ENCODE data around the gene MSL1.

Gene MSL1

DNA sequence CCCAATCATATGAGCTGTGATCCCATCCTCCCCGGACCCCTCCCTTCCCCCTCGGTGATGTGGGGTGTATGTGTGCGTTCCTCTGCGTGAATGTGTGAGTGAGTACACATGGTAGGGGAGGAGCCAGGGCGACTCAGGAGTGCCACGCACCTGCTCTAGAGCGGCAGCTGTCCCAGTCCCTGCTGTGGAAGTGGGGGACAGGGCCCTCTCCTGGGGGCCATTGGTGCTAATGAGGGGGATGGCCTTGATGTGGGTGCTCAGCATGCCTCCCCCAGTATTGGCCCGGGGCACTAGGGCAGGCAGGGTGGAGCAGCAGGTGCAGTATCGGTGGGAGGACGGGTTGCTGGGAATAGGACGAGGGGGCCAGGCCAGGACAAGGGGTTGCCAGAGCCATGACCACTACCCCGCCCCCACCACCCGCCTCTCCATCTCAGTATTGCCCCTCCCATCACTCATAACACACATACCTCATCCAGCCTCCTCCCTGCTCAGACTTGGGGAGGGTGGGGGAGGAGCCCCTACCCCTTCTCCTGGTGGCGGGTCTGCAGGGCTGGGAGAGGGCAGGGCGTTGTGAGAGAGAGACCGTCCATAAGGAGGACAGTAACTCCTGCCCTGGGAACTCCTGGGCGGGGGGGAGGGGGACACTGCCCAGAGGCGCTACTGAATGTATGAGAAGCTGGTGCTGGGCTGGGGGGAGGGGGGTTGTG is 29.9 kb upstream of the MSL1 start:
- TF ChIP-seq, protein P1, sequence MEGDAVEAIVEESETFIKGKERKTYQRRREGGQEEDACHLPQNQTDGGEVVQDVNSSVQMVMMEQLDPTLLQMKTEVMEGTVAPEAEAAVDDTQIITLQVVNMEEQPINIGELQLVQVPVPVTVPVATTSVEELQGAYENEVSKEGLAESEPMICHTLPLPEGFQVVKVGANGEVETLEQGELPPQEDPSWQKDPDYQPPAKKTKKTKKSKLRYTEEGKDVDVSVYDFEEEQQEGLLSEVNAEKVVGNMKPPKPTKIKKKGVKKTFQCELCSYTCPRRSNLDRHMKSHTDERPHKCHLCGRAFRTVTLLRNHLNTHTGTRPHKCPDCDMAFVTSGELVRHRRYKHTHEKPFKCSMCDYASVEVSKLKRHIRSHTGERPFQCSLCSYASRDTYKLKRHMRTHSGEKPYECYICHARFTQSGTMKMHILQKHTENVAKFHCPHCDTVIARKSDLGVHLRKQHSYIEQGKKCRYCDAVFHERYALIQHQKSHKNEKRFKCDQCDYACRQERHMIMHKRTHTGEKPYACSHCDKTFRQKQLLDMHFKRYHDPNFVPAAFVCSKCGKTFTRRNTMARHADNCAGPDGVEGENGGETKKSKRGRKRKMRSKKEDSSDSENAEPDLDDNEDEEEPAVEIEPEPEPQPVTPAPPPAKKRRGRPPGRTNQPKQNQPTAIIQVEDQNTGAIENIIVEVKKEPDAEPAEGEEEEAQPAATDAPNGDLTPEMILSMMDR (IDR thresholded peaks at IDR 0.05; ENCODE audit: extremely low read depth, insufficient read depth, missing control alignments), result no peak
- in situ Hi-C loops (cut with MboI; ENCODE audit: low pct_unique_long_range_greater_than_20kb, low sequenced_read_pairs, unreplicated experiment), result no loop called here
- no peak for DNase-seq (ENCODE audit: low spot score)

DNA sequence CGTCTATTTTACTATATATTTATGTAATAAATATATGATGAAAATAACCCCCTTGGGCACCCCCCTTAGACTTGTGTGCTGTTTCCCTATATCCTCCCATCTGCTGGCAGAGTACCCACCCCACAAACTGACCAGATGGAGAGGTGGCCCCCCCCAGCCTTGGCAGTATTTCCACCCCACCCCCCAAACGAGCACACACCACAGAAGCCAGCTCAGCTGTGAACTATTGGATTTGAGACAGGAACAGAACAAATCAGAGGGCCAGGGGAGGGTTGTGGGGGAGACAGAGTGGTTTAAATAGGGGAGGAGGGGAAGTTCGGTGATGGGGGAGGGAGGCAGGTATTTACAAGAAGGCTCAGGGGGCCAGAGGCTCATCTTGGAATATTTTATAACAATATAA is 29.2 kb upstream of the MSL1 start:
- DNase-seq (ENCODE audit: low spot score), result no peak
- in situ Hi-C loops (cut with MboI; ENCODE audit: low pct_unique_long_range_greater_than_20kb, low sequenced_read_pairs, unreplicated experiment), result no loop called here
- TF ChIP-seq, protein P1 (IDR thresholded peaks at IDR 0.05; ENCODE audit: extremely low read depth, insufficient read depth, missing control alignments), result no peak

DNA sequence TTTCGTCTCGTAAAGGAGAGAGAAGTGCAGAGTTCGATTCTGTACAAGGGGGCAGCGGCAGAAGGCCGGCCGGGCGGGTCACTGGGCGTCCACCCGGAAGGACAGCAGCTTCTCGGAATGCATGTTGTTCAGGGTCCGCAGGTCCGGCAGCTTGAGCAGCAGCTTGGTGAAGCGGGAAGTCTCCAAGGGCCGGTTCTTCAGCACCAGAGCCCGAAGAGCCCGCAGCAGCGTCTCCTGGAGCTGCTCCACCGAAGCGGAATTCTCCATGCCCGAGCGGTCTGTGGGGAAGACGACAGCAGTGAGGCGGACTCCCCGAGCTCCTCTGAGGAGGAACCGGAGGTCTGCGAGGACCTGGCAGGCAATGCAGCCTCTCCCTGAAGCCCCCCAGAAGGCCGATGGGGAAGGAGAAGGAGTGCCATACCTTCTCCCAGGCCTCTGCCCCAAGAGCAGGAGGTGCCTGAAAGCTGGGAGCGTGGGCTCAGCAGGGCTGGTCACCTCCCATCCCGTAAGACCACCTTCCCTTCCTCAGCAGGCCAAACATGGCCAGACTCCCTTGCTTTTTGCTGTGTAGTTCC is 28.7 kb upstream of the MSL1 start:
- in situ Hi-C loops (cut with MboI; ENCODE audit: low pct_unique_long_range_greater_than_20kb, low sequenced_read_pairs, unreplicated experiment), result no loop called here
- TF ChIP-seq, protein P1 (IDR thresholded peaks at IDR 0.05; ENCODE audit: extremely low read depth, insufficient read depth, missing control alignments), result no peak
- DNase-seq (ENCODE audit: low spot score), result no peak

DNA sequence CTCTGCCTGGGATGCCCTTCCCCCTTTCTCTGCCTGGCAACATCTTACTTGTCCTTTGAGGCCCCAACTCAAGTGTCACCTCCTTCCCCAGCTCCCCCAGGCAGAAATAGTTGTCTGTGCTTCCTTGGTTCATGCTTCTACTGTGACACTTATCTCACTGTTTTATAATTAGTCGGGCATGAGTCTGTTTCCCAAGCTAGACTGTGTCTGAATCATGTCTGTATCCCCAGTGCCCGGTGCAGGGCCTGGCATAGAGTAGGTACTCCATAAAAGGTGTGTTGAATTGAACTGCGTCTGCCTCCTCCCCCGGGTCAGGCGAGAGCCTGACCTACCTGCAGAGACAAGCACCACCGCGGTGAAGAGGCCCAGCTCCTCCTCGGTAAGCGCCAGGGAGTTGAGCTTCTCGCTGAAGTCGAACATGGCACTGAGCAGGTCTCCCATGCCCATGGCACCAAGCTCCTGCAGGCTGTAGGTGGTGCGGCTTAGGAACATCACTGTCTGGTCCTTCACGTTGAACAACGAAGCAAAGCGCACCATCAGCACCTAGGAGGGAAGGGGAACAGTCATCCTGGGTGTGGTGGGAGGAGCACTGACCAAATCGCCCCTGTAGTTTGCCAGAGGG is 28.1 kb upstream of the MSL1 start:
- in situ Hi-C loops (cut with MboI; ENCODE audit: low pct_unique_long_range_greater_than_20kb, low sequenced_read_pairs, unreplicated experiment), result no loop called here
- TF ChIP-seq, protein P1 (IDR thresholded peaks at IDR 0.05; ENCODE audit: extremely low read depth, insufficient read depth, missing control alignments), result no peak
- no peak for DNase-seq (ENCODE audit: low spot score)

DNA sequence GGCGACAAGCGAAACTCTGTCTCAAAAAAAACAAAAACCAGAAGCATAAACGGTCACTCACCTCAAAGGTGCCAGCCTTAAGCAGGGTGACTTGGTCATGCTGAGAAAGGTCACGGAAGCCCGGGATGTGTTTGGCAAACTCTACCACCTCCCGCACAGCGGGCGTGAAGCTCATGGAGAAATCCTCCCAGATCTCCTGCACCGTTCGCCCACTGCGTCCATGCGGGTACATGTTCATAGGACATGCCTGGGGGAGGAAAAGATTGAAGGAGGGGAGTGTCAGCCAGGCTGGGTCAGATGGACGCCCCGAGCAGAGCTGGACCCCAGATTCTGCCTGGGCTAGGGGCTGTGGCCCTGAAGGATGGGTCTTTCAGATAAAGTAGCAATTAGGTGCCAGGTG is 26.9 kb upstream of the MSL1 start:
- TF ChIP-seq, protein P1 (IDR thresholded peaks at IDR 0.05; ENCODE audit: extremely low read depth, insufficient read depth, missing control alignments), result no peak
- no peak for DNase-seq (ENCODE audit: low spot score)
- in situ Hi-C loops (cut with MboI; ENCODE audit: low pct_unique_long_range_greater_than_20kb, low sequenced_read_pairs, unreplicated experiment), result no loop called here

DNA sequence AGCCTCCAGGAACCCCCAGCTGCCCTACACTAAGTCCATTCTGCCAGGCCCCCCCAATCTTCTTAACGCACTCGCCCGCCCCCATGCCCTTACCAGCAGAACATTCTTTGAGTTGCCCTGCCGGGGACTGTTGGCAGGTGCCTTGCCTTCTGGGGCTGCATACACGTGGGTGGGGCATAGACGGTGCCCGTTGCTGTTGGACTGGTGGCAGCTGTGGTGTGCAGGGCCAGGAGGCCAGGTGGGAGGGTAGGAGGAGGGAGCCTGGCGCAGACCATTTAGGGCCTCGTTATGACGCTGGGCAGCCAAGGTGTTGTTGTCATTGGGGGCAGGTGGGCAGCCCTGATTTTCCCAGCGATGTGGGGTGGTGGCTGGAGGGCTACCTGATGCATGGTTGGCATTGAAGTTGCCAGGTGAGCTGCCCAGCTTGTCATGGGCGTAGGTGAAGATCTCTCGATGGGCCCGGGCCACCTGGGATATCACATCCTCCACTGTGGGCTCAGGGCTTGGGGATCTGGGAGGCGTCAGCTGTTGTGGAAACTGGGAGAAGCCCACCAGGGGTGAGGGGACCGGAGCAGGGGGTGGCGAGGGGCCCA is 26.3 kb upstream of the MSL1 start:
- DNase-seq (ENCODE audit: low spot score), result no peak
- TF ChIP-seq, protein P1 (IDR thresholded peaks at IDR 0.05; ENCODE audit: extremely low read depth, insufficient read depth, missing control alignments), result no peak
- in situ Hi-C loops (cut with MboI; ENCODE audit: low pct_unique_long_range_greater_than_20kb, low sequenced_read_pairs, unreplicated experiment), result no loop called here
